Posterior cingulate gyrus (tissue), 11 donors: ENCODE results near the gene TRPM1.

Source experiments
- DNase-seq, 10 donors: peaks; one replicate each; pipeline versions ENCODE4 v3.0.0 to v3.0.0-alpha.2; 2020 to 2021; ENCODE audit warnings: mixed read lengths in 3 of 10
- intact Hi-C: fragments of 100-400 bp; cut with DNase I; formaldehyde crosslinking; loops from one replicate; pipeline ENCODE4 v1.15.1; 2023

TRPM1 gene

DNA sequence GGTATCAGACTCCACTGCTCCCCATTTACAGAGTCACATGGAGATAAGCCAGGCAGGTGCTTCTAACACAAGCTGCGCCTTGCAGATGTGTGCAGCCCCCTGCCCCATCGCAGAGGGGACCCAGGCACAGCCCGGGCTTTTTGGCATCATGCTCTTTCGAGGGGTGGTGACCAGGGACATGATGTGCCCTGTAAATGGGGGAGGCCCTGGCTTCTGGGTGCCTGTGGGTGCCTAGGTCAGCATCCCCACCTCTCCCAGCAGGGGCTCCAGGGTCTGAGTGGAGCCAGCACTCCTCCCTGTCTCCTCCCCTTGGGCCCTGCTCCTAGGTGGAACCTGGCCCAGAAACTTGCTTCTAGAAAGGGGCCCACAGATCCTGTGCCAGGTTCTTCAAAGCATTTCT lies 15.2 kb downstream of the TRPM1 start:
- intact Hi-C loops: no loop called here
- DNase-seq: peak in 1 of 10 donors; percentile 47

DNA sequence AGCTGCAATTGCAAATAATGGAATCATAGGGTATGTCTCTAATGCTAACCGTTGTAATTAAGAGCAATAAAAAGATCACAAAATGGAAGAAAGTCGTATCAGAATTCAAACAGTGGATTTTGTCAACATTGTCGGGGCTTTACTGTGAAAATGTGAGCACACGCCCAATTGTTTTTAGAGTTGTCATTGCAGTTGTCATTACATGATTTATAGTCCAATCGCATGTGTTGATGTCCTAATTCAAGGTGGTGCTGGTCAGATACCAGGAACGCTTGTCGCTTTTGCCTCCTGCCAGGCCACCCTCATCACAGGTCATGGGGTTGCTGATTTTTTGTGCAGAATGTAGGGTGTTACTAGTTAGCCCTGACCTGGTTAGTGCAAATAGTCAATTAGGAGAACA lies 16.2 kb downstream of the TRPM1 start:
- no peak for DNase-seq
- intact Hi-C loops: no loop called here

GRCh38 chr15:31084176-31084575 lies 17.3 kb downstream of the TRPM1 start:
- intact Hi-C loops: no loop called here
- DNase-seq: peak in 1 of 10 donors; percentile 31

DNA sequence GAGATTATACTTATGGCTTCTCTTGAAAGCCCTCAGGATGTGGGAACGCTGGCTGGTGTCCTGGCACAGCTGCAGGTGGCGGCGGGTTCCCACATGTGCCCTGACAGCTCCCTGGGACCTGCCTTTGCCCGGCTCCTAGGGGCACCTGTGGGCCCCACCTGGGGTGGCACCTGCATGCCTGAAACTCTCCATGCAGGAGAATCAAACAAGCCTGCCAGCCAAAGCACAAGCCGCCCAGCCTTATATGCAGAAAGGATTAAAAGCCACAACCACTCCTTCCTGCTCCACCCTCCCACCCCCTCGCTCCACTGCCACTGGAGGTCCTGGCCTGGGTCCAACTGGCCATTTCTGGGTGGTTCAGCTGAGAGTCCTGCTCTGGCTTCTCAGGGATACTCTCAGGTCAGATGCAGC lies 18.1 kb downstream of the TRPM1 start:
- DNase-seq: peak in 1 of 10 donors; percentile 75
- intact Hi-C loops: no loop called here

- peak in 1 of 10 donors; percentile 57 for DNase-seq
- intact Hi-C loops: no loop called here
These were observed 18.7 kb downstream of the TRPM1 start for GRCh38 chr15:31082771-31083369.

GRCh38 chr15:31081588-31082250 lies 19.8 kb downstream of the TRPM1 start:
- peak in 1 of 10 donors; percentile 40 for DNase-seq
- intact Hi-C loops: no loop called here

DNA sequence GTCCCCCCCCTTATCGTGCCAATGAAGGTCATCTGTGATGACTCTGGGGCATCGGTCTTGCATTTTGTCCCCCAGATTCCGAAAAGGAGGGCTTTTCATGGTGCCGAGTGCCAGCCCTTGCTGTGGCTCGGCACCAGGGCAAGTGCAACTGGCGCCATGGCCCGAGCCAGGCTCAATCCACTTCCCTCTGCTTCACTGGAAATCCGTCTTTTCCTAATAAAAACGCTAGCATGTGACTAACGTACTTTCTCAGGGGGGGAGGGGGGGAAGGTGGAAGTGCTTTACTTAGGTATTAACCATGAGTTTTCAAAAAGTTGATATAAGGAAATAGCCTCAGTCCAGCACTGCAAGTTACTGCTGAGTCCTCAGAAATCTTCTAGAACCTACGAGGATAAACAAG lies 20.5 kb downstream of the TRPM1 start:
- intact Hi-C loops: no loop called here
- DNase-seq: peak in 1 of 10 donors; percentile 35

DNA sequence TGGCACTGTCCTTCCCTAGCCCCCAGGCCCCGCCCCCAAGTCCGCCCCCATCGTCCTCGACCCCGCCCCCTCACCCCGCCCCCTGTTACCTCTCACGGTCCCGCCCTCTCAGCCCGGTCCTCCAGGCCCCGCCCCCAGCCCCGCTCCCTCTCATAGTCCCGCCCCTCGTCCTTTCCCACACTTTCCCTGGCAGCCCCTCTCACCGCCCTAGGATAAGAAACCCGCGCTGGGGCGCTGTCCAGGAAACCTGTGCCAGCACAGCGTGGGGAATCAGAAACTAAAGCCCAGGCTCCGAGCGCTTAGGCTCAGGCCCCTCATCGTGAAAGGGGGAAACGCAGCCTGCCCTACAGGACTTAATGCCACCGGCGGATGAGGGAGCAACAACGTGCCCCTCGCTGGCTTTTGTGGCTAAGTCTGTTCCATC lies 20.9 kb downstream of the TRPM1 start:
- intact Hi-C loops: no loop called here
- DNase-seq: peak in 4 of 10 donors; percentile 39 to 64 (median 42)

DNA sequence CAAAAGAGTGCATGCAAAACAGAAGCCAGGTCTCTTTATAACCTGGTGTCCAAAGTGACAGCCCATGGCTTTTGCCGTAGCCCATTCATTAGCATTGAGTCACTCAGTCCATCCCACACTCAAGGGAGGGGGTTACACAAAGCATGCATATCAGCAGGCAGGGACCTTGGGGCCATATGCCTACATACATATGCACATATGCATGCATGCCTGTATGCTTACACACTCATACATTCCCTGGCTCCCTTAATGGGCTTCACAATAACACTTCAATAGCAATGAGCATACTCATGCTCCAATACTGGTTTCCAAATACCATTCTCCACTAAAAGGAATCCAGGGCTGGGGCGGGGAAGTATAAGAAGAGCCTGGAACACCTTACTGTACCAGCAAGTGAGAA lies 22.0 kb downstream of the TRPM1 start:
- intact Hi-C loops: no loop called here
- DNase-seq: no peak

DNA sequence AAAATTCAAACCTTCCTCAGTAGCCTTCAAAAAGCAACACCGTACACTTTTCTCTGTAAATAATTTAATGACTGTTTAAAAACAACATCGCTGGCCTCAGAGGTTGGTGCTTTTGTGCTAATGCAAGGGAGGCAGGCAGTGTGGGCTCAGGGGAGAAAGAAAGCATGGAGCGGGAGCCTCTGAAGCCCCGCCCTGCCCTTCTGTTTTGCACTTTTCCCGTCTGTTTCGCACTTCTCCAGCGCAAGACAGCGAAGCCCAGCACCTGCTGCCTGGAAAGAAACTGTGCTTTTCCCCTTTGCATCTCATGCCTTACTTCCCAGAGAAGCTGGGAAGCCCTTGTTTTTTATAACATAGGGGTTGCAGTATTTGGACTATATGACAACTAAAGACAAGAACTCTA lies 23.1 kb downstream of the TRPM1 start:
- intact Hi-C loops: no loop called here
- DNase-seq: peak in 1 of 10 donors; percentile 34

- intact Hi-C loops: no loop called here
- DNase-seq: peak in 1 of 10 donors; percentile 58
These were observed 23.6 kb downstream of the TRPM1 start for GRCh38 chr15:31077941-31078340.

DNA sequence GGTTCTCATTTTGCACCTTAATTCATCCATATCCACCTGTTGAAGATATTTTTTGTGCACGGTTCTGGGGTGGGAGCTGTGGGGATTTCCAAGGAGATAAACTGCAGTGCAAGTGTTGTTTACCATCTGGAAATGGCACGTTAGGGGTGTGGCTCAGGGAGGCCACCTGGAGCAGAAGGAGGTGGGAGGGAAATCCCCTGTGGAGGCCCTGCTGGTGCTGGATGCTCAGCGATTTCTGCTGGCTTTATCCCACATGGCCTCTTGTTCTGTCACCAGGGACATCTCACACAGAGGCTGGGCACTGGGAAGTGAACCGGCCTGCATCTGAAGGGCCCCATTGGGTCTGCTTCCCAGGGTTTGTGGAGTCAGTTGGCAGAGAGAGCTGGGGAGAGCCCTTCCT lies 24.3 kb downstream of the TRPM1 start:
- intact Hi-C loops: no loop called here
- DNase-seq: no peak

GRCh38 chr15:31074321-31074720 lies 27.2 kb downstream of the TRPM1 start:
- intact Hi-C loops: no loop called here
- no peak for DNase-seq

- intact Hi-C loops: no loop called here
- peak in 1 of 10 donors; percentile 13 for DNase-seq
These were observed 30.7 kb downstream of the TRPM1 start for GRCh38 chr15:31070867-31071266.

- peak in 1 of 10 donors; percentile 78 for DNase-seq
- intact Hi-C loops: no loop called here
These were observed 32.0 kb downstream of the TRPM1 start for GRCh38 chr15:31069360-31070000.

DNA sequence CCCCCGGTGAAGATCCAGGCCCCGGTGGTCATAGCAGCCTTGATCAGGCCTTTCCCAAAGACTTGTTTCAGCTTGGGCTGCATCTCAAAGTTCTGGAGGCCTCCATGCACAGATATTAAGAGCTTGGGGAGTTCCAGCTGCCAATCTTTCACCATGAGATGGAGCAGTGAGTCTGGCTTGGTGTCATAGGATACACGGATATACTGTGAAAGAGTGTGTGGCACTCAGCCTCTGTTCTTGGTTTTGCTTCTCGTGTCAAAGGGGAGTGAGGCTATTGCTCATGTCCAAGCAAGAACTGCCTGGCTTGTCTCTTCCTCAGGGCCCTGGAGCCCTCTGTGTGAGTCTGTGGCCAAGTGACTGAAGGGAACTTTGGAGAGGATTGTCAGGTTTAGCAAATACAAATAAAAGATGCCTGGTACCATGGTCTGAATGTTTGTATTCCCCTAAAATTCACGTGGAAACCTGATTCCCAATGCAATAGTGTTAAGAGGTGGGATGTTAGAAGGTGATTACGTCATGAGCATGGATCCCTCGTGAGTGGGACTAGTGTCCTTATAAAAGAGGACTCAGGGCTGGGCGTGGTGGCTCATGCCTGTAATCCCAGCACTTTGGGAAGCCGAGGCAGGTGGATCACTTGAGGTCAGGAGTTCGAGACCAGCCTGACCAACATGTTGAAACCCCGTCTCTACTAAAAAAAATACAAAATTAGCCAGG lies 33.5 kb downstream of the TRPM1 start:
- intact Hi-C loops: no loop called here
- DNase-seq: peak in 1 of 10 donors; percentile 43

DNA sequence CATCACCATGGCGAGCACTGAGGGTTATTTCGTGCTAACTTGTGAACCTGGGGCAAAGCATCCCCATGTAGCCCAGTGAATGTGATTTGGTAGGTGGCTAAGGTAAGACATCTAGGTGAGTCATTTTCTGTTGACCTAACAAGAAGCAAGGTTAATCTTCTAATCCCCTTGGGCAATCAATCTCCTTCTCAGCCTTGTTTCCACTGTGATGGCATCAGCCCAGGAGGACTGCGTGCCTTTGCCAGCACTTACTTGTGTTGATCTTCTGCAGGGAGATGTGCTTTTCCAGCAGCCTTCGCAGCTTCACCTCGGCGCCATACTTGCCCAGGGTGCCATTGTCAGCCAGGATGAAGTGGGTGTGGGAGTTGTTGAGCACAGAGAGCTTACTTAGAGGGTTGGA lies 35.7 kb downstream of the TRPM1 start:
- peak in 1 of 10 donors; percentile 11 for DNase-seq
- intact Hi-C loops: no loop called here

DNA sequence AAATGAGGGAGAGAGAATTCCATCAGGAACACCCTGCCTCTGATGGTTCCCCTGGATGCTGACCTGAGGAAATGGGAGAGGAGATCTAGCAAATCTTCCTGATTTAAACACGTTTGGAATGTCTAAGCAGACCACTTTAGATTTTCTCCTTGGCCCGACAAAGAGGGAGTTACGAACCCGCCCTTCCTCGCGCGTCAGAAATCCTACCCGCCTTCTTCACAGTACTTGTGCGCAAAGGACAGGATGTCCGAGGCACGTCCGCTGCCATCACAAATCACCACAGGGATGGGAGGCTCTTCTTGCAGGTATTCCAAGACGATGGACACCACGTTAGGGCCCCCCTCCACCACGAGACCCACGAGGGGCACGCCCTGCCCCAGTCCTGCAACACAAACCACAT lies 38.6 kb downstream of the TRPM1 start:
- DNase-seq: peak in 1 of 10 donors; percentile 61
- intact Hi-C loops: no loop called here

DNA sequence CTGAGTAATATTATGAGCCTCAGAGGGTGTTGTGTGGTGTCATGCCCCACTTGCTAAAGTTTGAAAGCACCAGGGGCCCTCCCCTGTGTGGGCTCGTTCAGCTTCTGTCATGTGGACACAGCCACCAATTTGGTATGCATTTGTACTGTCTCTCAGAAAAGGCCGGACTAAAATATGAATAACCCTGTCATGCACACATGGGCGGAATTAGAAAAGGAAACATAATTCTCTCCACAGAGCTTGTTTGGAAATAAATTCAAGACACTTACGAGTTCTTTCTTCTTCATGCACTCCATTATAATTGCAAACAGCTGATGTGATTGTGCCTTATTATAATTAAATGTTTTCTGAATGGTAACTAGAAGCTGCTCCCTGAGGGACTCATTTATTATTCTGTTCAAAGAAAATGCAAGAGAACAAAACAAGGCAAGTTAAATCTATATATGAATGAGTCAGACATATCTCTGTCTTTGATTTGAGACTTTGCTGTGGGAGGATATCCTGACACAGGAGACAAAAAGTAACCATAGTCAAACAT lies 39.1 kb downstream of the TRPM1 start:
- intact Hi-C loops: no loop called here
- no peak for DNase-seq

- intact Hi-C loops: no loop called here
These were observed 40.9 kb downstream of the TRPM1 start for GRCh38 chr15:31060429-31061140.

More at GRCh38 chr15:31060429-31061140, 40.9 kb downstream of the TRPM1 start:
- peak in 1 of 10 donors; percentile 57 for DNase-seq
